H9 (cell line): ENCODE data around the gene SETMAR. TPM values are rescaled to one million over a fixed set of nuclear protein-coding genes. Genes with fewer than 3 reads are reported as not detected.

ENCODE experiments used
- DNase-seq: peaks from one replicate; pipeline ENCODE4 v3.0.0-alpha.2; 2017
- H2AFZ ChIP-seq: one replicate; pipeline ENCODE4 v1.6.1; 2013; ENCODE audit warnings: mild to moderate bottlenecking, low read length, control low read depth, moderate library complexity
- H2AK5ac ChIP-seq: 2 replicates; pipeline ENCODE4 v1.6.1; 2013; ENCODE audit warnings: low read length, control low read depth, mixed read lengths; ENCODE audit not compliant: insufficient read length
- H2BK120ac ChIP-seq: one replicate; pipeline ENCODE4 v1.6.1; 2013; ENCODE audit warnings: low read depth, mild to moderate bottlenecking, low read length, control low read depth, inconsistent platforms; ENCODE audit not compliant: poor library complexity, severe bottlenecking
- H2BK12ac ChIP-seq: 2 replicates; pipeline ENCODE4 v1.6.1; 2013; ENCODE audit warnings: low read length, control low read depth, mixed read lengths, low read depth; ENCODE audit not compliant: insufficient read length
- H2BK15ac ChIP-seq: 2 replicates; pipeline ENCODE4 v1.6.1; 2013; ENCODE audit warnings: low read depth, low read length, control low read depth
- H2BK20ac ChIP-seq: one replicate; pipeline ENCODE4 v1.6.1; 2013; ENCODE audit warnings: low read depth, mild to moderate bottlenecking, low read length, control low read depth, inconsistent platforms; ENCODE audit not compliant: poor library complexity, severe bottlenecking
- H2BK5ac ChIP-seq: 2 replicates; pipeline ENCODE4 v1.6.1; 2013; ENCODE audit warnings: low read length, control low read depth, mixed read lengths; ENCODE audit not compliant: insufficient read length
- H3K14ac ChIP-seq: 2 replicates; pipeline ENCODE4 v1.6.1; 2013; ENCODE audit warnings: low read length, control low read depth; ENCODE audit not compliant: insufficient read depth
- H3K18ac ChIP-seq: 2 replicates; pipeline ENCODE4 v1.6.1; 2013; ENCODE audit warnings: low read depth, mild to moderate bottlenecking, mixed read lengths, low read length, control low read depth; ENCODE audit not compliant: insufficient read length
- H3K23ac ChIP-seq: 2 replicates; pipeline ENCODE4 v1.6.1; 2013; ENCODE audit warnings: low read length, control low read depth, mixed read lengths, low read depth; ENCODE audit not compliant: insufficient read length
- H3K23me2 ChIP-seq: 2 replicates; pipeline ENCODE4 v1.6.1; 2013; ENCODE audit warnings: low read depth, mild to moderate bottlenecking, mixed read lengths, low read length, control low read depth; ENCODE audit not compliant: insufficient read length, poor library complexity, severe bottlenecking
- H3K27ac ChIP-seq: 2 replicates; pipeline ENCODE4 v1.5.1; 2013; ENCODE audit warnings: low read length, control low read depth, mixed read lengths, low read depth; ENCODE audit not compliant: insufficient read length
- H3K27me3 ChIP-seq: 2 replicates; pipeline ENCODE4 v1.6.1; 2013; ENCODE audit warnings: low read length, control low read depth, inconsistent platforms; ENCODE audit not compliant: insufficient read depth
- H3K4ac ChIP-seq: 2 replicates; pipeline ENCODE4 v1.6.1; 2013; ENCODE audit warnings: low read depth, mild to moderate bottlenecking, control low read depth, inconsistent platforms, low read length, moderate library complexity
- H3K4me1 ChIP-seq: 2 replicates; pipeline ENCODE4 v1.6.1; 2013; ENCODE audit warnings: low read length, control low read depth, inconsistent platforms; ENCODE audit not compliant: insufficient read depth
- H3K4me2 ChIP-seq: 2 replicates; pipeline ENCODE4 v1.6.1; 2013; ENCODE audit warnings: low read length, control low read depth, mixed read lengths; ENCODE audit not compliant: insufficient read length, insufficient read depth
- H3K56ac ChIP-seq: 2 replicates; pipeline ENCODE4 v1.6.1; 2013; ENCODE audit warnings: low read depth, mild to moderate bottlenecking, mixed read lengths, low read length, control low read depth; ENCODE audit not compliant: insufficient read length
- H3K79me1 ChIP-seq: 2 replicates; pipeline ENCODE4 v1.6.1; 2013; ENCODE audit warnings: low read depth, mild to moderate bottlenecking, moderate library complexity, low read length, control low read depth, inconsistent platforms; ENCODE audit not compliant: insufficient read depth, poor library complexity, severe bottlenecking
- H3K79me2 ChIP-seq: 2 replicates; pipeline ENCODE4 v1.6.1; 2013; ENCODE audit warnings: low read length, control low read depth, inconsistent platforms; ENCODE audit not compliant: insufficient read depth
- H3K9ac ChIP-seq: 2 replicates; pipeline ENCODE4 v1.6.1; 2013; ENCODE audit warnings: low read length, control low read depth, mixed read lengths; ENCODE audit not compliant: insufficient read length; ENCODE audit errors: extremely low read depth
- H3K9me3 ChIP-seq: one replicate; pipeline ENCODE4 v1.6.1; 2013; ENCODE audit warnings: low read depth, low read length, inconsistent platforms; ENCODE audit not compliant: control insufficient read depth
- H3T11ph ChIP-seq: one replicate; pipeline ENCODE4 v1.6.1; 2013; ENCODE audit warnings: mild to moderate bottlenecking, low read length, control low read depth, inconsistent platforms
- H4K20me1 ChIP-seq: one replicate; pipeline ENCODE4 v1.6.1; 2013; ENCODE audit not compliant: control insufficient read depth, insufficient read length, insufficient read depth
- H4K5ac ChIP-seq: 2 replicates; pipeline ENCODE4 v1.6.1; 2013; ENCODE audit warnings: low read depth, mild to moderate bottlenecking, mixed read lengths, low read length, control low read depth; ENCODE audit not compliant: insufficient read length
- H4K8ac ChIP-seq: replicated peaks from 2 replicates; pipeline ENCODE4 v1.6.1; 2013; ENCODE audit warnings: low read length, control low read depth, mixed read lengths, low read depth; ENCODE audit not compliant: insufficient read length
- H4K91ac ChIP-seq: 2 replicates; pipeline ENCODE4 v1.6.1; 2013; ENCODE audit warnings: low read depth, mild to moderate bottlenecking, moderate library complexity, mixed read lengths, low read length, control low read depth; ENCODE audit not compliant: insufficient read length
- H3K27ac Mint-ChIP-seq, 3 experiments: 2 replicates in 2 of 3; 3 replicates in 1 of 3; pipeline ENCODE4 v1.8.0; 2020 to 2021; ENCODE audit warnings: mixed read lengths in 3 of 3, mild to moderate bottlenecking in 1 of 3, moderate library complexity in 1 of 3
- H3K27me3 Mint-ChIP-seq: 2 replicates; pipeline ENCODE4 v1.8.0; 2021; ENCODE audit warnings: low read depth, mild to moderate bottlenecking, moderate library complexity, mixed read lengths
- H3K36me3 Mint-ChIP-seq, 3 experiments: 2 replicates in 2 of 3; 3 replicates in 1 of 3; pipeline ENCODE4 v1.8.0; 2020 to 2021; ENCODE audit warnings: low read depth in 3 of 3, mixed read lengths in 3 of 3; ENCODE audit not compliant: insufficient read depth in 1 of 3
- H3K4me1 Mint-ChIP-seq, 2 experiments: 2 replicates each; pipeline ENCODE4 v1.8.0; 2020; ENCODE audit warnings: mixed read lengths in 2 of 2
- H3K4me3 Mint-ChIP-seq, 2 experiments: 2 replicates in 1 of 2; 3 replicates in 1 of 2; pipeline ENCODE4 v1.8.0; 2020 to 2021; ENCODE audit warnings: mild to moderate bottlenecking in 2 of 2, mixed read lengths in 2 of 2, moderate library complexity in 1 of 2
- H3K9me3 Mint-ChIP-seq, 2 experiments: 2 replicates in 1 of 2; 3 replicates in 1 of 2; pipeline ENCODE4 v1.8.0; 2020; ENCODE audit warnings: mild to moderate bottlenecking in 2 of 2, mixed read lengths in 2 of 2, moderate library complexity in 1 of 2
- CTCF ChIP-seq: fragments of 200-600 bp; sonication (generic); conservative IDR thresholded peaks from 3 replicates; pipeline ENCODE4 v1.8.0; 2021; ENCODE audit warnings: antibody characterized with exemption, mild to moderate bottlenecking
- WGBS: extraction: QIAGEN DNeasy Blood & Tissue Kit; methylation state at CpG from one replicate; pipeline ENCODE4 v1.1.7; 2013; ENCODE audit warnings: missing lambda C conversion rate, low lambda C conversion rate, mixed read lengths; ENCODE audit not compliant: insufficient read length; ENCODE audit errors: extremely low coverage; 5-methylcytosine and 5-hydroxymethylcytosine counted together
- total RNA-seq: library from RNA; stranded (reverse); gene quantifications from 2 replicates; pipeline ENCODE4 v1.2.1, GENCODE V29; 2021

Gene SETMAR
- total RNA-seq, 1 experiment from 2014 or later: 29.1 TPM

GRCh38 chr3:4264040-4264439, 39.1 kb upstream of the SETMAR start:
- WGBS: no CpG with 5 or more reads among the region's 6 CpGs
- no peak for DNase-seq
- Mint-ChIP-seq H3K9me3 (peaks cover 0 to 4% of the 10 kb centered on the region in 2 experiments; a peak in 2 of 5 replicates), H3K27ac (no peak overlapping the region), H3K4me3 (no peak overlapping the region), H3K27me3 (peaks cover 3% of the 10 kb centered on the region; the same call in 1 of the 2 replicates), H3K36me3 (no peaks in the 10 kb centered on the region), H3K4me1 (peaks cover 5 to 6% of the 10 kb centered on the region in 2 experiments)
- no peak overlapping the region for H3K56ac ChIP-seq
- H2AFZ ChIP-seq: no peak overlapping the region
- H4K20me1 ChIP-seq: no peaks in the 10 kb centered on the region
- no peak overlapping the region for H4K8ac ChIP-seq
- no peak overlapping the region for H2BK5ac ChIP-seq
- H4K5ac ChIP-seq: no peak overlapping the region
- no peak overlapping the region for H3K4me2 ChIP-seq
- no peaks in the 10 kb centered on the region for H3K79me1 ChIP-seq
- TF ChIP-seq CTCF: no peak
- H3K23ac ChIP-seq: no peak overlapping the region
- no peak overlapping the region for H2BK12ac ChIP-seq
- no peak overlapping the region for H2BK20ac ChIP-seq
- no peak overlapping the region for H3T11ph ChIP-seq
- H4K91ac ChIP-seq: no peak overlapping the region
- no peak overlapping the region for H3K14ac ChIP-seq
- no peak overlapping the region for H3K9ac ChIP-seq
- H3K4ac ChIP-seq: no peak overlapping the region
- H3K27ac ChIP-seq: no peak overlapping the region
- no peaks in the 10 kb centered on the region for H3K79me2 ChIP-seq
- no peaks in the 10 kb centered on the region for H3K23me2 ChIP-seq
- no peak overlapping the region for H2BK15ac ChIP-seq
- no peak overlapping the region for H2BK120ac ChIP-seq
- H3K9me3 ChIP-seq: no peaks in the 10 kb centered on the region
- no peak overlapping the region for H3K18ac ChIP-seq
- no peak overlapping the region for H2AK5ac ChIP-seq
- H3K27me3 ChIP-seq: no peaks in the 10 kb centered on the region
- H3K4me1 ChIP-seq: no peaks in the 10 kb centered on the region
